GM19395 (cell line): ENCODE results near the gene DMD.
"Not testable (repeated sequence)": the region's sequence is repeated elsewhere in the genome, so short reads cannot be mapped to it uniquely, and the experiment has no call there.

Experiments used
- ATAC-seq: cut with Tn5 transposase; IDR thresholded peaks from one replicate; pipeline ENCODE4 v1.9.1; 2021; ENCODE audit warnings: mild to moderate bottlenecking, moderate library complexity; ENCODE audit not compliant: unreplicated experiment

DMD gene

DNA sequence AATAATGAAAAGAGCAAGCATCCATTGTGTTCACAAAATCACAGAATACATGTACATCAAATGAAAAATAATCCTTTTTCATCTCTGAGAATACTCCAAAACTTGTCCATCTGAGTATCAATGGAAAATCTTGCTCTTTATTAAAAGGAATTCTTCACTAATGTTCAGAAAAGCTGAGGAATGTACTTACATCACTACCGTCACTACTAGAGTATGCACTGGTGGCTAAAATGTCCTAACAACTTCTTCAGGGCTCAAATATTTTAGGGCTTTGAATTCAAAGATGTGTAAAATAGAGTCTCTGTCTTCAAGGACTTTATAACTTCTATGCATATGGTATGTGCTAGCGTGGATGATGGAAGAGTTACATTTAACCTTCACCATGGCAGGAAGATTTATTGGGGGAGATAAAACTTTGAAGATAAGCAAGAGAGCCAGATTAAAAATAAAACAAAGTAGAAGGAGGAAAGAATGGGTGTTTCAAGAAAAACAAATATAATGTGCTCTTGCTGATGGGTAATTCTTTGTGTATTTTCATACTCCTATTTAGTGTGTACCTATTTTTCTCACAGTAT lies 55.1 kb downstream of the DMD start:
- ATAC-seq = no peak

GRCh38 chrX:33149580-33149979 lies 61.8 kb downstream of the DMD start:
- ATAC-seq = no peak

DNA sequence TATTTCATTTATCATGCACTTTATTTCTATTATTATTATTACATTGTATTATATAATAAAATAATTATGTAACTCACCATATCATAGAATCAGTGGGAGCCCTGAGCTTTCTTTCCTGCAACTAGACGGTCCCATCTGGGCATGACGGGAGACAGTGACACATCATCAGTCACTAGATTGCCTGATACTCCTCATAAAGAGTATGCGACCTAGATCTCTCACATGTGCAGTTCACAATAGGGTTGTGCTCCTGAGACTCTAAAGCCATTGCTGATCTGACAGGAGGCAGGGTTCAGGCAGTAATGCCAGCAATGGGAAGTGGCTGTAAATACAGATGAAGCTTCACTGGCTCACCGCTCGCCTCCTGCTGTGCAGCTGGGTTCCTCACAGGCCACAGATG lies 62.3 kb downstream of the DMD start:
- no peak for ATAC-seq

- ATAC-seq = no peak
These were observed 69.0 kb downstream of the DMD start for GRCh38 chrX:33142331-33142730.

GRCh38 chrX:33138677-33139249 lies 72.6 kb downstream of the DMD start:
- no peak for ATAC-seq

DNA sequence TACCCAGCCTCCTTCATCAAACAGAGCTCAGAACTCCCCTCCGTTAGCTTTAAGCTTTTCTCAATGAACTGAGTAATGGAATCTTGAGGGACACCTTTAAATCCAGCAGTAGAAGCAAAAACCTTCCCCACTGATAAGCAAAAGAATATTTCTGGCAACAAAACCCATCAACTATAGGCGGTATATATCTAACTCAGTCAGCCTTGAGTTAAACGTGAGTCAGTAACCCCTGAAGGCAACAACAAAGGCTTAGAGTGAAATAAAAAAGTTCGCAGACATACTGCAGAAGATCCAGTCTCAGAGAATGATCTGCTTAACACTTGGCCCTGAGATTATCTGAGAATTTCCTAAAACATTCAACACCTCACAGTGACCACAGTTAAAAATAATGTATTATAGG lies 77.2 kb downstream of the DMD start:
- ATAC-seq = no peak

GRCh38 chrX:33133320-33133719 lies 78.0 kb downstream of the DMD start:
- no peak for ATAC-seq

DNA sequence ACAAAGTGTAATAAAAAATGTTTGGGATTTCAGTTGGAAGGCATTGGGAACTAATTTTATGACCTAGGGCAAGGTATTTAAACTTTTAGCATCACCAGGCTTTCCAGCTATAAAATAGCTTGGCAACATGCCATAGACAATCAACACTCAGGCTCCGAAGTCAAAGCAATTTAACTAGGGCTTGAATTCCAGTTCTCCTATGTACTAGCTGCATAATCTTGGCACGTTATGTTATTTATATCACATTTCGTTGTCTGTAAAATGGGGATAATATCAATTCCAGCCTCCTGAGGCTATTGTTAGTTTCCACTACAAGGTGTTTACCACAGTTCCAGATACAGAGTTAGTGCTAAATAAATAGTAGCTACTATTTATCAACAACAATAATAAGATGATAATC lies 78.8 kb downstream of the DMD start:
- no peak for ATAC-seq

DNA sequence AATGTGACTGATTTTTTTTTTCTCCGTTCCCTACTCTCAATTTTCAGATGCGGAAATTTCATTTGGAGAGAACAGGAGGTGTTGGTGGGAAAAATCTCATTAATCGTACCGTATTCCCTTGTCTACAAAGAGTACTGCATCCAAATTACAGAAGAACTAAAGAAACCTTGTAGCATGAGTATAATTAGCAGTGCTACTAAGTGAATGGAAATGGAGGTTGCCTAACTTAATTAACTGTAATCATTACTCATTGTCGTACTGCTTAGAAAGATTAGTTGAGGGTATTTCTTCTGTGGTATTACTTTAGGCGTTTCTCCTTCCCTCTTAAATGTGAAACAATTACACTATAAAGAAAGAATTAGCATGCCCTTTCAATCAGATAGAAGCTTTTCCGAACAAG lies 81.7 kb downstream of the DMD start:
- no peak for ATAC-seq

- ATAC-seq = no peak
These were observed 83.1 kb downstream of the DMD start for GRCh38 chrX:33128048-33128805.

GRCh38 chrX:33126469-33126868 lies 84.9 kb downstream of the DMD start:
- ATAC-seq = no peak

DNA sequence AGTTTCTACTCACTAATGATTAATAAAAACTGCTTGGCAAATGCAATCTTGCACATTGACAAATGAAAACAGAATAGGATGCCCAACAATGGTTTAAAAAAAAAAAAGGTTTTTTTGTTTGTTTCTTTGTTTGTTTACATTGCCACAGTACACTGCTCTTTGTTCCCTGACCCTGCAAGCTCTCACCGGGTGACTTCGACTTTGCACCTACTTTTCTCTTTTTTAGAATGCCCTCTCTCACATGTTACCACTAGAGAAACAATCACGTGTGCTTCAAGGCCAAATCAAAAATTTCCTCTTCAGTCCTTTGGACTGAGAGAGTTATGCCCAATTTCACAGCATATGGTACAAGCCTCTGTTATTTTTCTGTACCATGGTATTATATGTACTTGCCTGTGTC lies 101.5 kb downstream of the DMD start:
- no peak for ATAC-seq

DNA sequence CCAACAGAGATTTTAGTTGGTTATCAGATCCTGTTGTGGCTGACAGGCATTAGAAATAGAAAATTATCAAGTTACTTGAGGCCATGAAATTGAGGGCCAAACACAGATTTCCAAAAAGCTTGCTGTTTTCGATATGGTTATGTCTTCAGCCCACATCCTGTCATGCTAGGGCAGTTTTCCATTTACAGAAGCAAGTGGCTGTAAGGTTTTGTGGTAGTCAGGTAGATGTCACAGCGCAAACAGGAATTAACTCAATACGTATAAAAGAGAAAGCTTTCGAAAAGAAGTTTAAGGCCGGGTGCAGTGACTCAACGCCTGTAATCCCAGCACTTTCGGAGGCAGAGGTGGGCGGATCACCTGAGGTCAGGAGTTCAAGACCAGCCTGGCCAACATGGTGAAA lies 104.6 kb downstream of the DMD start:
- ATAC-seq = no peak

- ATAC-seq = no peak
These were observed 116.3 kb downstream of the DMD start for GRCh38 chrX:33095079-33095478.

GRCh38 chrX:33087411-33087810 lies 123.9 kb downstream of the DMD start:
- ATAC-seq = no peak

DNA sequence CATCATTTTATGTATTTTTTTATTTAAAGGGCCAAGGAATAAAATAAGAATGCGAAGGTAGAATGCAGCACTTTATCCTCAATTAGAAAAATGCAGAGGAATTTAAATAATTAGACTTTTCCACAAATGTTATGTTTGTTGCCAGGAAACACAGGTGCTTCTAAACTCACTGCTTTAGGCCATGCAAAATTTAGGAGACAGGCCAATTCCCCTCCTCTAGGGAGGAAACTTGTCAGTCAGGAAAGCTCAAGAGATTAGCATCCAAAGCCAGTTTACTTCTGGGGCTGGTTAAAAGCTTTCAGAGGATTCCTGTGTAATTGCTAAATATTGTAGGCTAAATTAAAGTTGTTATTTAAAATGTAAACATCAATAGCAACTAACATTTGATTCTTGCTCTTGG lies 124.5 kb downstream of the DMD start:
- no peak for ATAC-seq

- ATAC-seq = no peak
These were observed 129.0 kb downstream of the DMD start for GRCh38 chrX:33082371-33082770.

DNA sequence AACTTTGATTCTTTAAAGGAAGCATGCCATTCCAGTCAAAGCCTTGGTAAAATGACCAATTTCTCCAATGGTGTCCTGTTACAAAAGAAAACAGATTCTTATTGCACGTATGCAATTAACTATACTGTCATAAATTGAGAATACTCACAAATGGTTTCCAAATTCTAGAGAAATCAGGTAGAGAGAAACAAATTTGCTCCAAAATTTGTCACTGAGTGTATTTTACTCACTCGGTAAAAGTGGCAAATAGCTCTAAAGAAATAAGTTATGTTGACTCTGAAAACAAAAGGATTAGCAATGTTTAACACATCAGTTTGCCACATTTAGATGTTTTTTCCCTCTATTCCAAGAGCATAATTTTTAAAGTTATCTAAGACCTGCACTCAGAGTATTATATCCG lies 133.1 kb downstream of the DMD start:
- no peak for ATAC-seq

- ATAC-seq = not testable (repeated sequence)
These were observed 137.7 kb downstream of the DMD start for GRCh38 chrX:33073660-33074059.

DNA sequence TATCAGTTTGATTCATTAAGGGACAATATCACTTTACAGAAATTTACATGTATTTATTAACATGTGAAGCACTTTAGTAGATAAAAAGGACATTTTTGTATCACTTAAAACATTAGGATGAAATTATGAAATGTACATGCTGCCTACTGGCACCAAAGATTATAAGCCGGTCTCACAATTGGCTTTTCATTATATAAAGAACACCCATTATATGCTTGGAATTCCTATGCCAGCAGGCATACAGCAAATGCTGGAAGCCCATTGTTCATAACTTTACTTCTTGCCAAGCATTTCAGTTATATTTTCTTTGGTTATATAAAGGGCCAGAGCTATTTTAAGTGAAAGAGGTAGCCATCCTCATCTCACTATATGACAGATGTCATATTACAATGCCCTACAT lies 145.9 kb downstream of the DMD start:
- ATAC-seq = no peak

DNA sequence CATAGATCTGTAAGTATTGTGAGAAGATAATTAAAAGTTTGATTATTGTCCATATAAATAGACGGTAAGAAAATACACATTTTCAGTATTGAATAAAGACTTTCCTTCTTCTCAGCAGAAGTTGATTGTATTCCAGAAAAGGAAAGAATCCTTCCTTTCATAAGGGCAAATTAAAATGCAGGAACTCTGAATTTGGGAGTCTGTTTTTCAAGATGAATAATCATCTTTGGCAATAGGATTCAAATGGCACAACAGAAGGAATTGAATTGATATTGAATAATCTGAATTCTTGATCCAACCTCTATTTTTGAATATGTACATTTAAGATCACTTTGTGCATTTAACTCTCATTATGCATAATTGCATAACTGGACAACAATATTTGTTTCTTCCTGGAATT lies 149.3 kb downstream of the DMD start:
- no peak for ATAC-seq

DNA sequence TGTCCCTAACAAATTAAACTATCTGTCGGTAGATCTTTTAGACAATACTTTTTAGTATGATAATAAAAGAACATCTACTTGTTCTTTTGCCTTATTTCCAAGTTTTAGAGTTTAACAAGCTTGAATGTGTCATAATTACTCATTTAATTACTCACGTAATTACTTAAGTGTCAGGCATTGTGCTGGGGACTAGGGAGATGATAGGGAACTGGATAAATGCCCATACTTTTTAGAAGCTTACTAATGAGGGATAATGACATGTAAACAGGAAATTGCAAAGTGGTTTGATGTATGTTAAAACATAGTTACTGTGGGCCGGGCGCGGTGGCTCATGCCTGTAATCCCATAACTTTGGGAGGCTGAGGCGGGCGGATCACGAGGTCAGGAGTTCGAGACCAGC lies 158.3 kb downstream of the DMD start:
- ATAC-seq = no peak

DNA sequence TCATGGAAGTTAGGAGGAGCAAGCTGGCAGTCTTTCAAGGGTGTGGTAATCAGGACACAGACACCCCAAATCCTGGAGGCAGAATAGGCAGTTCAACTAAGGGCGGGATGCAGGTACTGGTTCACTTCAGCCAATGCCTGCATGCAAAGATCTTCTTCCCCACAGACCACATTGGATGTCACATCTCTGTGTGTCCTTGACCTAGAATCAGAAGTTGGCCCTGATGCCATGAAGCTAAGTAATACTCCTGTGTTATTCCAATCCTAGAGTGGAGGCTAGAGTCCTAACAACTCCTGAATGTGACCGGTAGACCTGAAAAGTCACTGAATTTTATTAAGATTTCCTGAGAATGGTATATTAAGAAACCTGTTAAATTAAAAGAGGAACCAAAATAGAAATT lies 165.5 kb downstream of the DMD start:
- ATAC-seq = no peak
